SU-DHL-6 (cell line): ENCODE measurements around the gene ITPK1.

ENCODE experiments used
- CTCF ChIP-seq: fragments of 200-600 bp; sonication (generic); IDR thresholded peaks from one replicate; pipeline ENCODE4 v1.5.1; 2017; ENCODE audit warnings: antibody characterized with exemption, mild to moderate bottlenecking, low read length, moderate library complexity; ENCODE audit not compliant: insufficient read depth, poor library complexity, severe bottlenecking
- EZH2phosphoT487 ChIP-seq: fragments of 200-600 bp; sonication (generic), shearing (Covaris generic); conservative IDR thresholded peaks from 2 replicates; pipeline ENCODE4 v1.6.1; 2018; ENCODE audit warnings: mild to moderate bottlenecking, antibody characterized with exemption, low read length, moderate library complexity, mixed read lengths

- TF ChIP-seq CTCF (no peak), EZH2phosphoT487 (no peak)
These were observed 166.1 kb downstream of the ITPK1 start for GRCh38 chr14:92949496-92950192.
